Cardiac muscle cell (in vitro differentiated cells and primary cell): ENCODE results near the gene RNU2-63P. TPM values are rescaled to one million over a fixed set of nuclear protein-coding genes. Genes with fewer than 3 reads are reported as not detected.
"Not testable (repeated sequence)": the region's sequence is repeated elsewhere in the genome, so short reads cannot be mapped to it uniquely, and the experiment has no call there.

Source experiments
- DNase-seq, 2 donors: peaks; one replicate each; pipeline versions ENCODE4 v3.0.0 to v3.0.0-alpha.2; 2010 to 2017; ENCODE audit warnings: low read depth in 1 of 2, low spot score in 1 of 2
- H3K27ac ChIP-seq: fragments of 200-600 bp; sonication (generic); 2 replicates; pipeline ENCODE4 v1.5.1; 2016
- H3K27me3 ChIP-seq: fragments of 200-600 bp; sonication (generic); 2 replicates; pipeline ENCODE4 v1.6.0; 2016; ENCODE audit warnings: control low read depth
- H3K36me3 ChIP-seq: fragments of 200-600 bp; sonication (generic); 2 replicates; pipeline ENCODE4 v1.5.1; 2016; ENCODE audit warnings: control low read depth
- H3K4me1 ChIP-seq: fragments of 200-600 bp; sonication (generic); 2 replicates; pipeline ENCODE4 v1.8.1; 2017; ENCODE audit warnings: low read depth, mild to moderate bottlenecking, mixed run types
- H3K4me3 ChIP-seq: fragments of 200-600 bp; sonication (generic); 2 replicates; pipeline ENCODE4 v1.5.1; 2016; ENCODE audit warnings: mild to moderate bottlenecking
- H3K9me3 ChIP-seq: fragments of 200-600 bp; sonication (generic); 2 replicates; pipeline ENCODE4 v1.5.1; 2017; ENCODE audit warnings: low read depth, mild to moderate bottlenecking, control low read depth
- polyA plus RNA-seq: library from polyadenylated mRNA; unstranded; fragments of >200 nt; fragmentation: Nextera tagmentation; extraction: Ambion mirVana; gene quantifications from 2 replicates; pipeline ENCODE4 v1.2.1, GENCODE V29; 2016
- total RNA-seq: library from RNA; depleted of rRNA; stranded (reverse); fragments of >200 nt; gene quantifications from 2 replicates; pipeline ENCODE4 v1.2.3, GENCODE V29; 2016

RNU2-63P gene
- total and polyA plus RNA-seq, 2 experiments from 2014 or later, result not detected

DNA sequence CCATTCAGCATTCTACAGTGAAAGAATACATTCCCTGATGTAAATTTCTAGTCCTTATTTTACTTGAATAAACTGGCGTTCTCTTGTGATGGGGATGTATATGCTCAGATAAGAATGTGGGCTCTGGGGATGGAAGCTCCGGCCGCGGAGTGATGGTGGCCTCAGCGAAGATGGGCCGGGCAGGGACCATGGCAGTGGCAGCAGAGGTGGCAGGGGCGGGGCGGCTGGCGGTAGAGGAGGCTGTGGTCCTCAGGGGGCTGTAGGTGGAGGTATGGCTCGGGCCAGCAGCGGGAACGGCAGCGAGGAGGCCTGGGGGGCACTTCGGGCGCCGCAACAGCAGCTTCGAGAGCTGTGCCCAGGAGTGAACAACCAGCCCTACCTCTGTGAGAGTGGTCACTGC is 44.0 kb downstream of the RNU2-63P start:
- not testable (repeated sequence) for H3K36me3 ChIP-seq, DNase-seq, H3K4me3 ChIP-seq, H3K4me1 ChIP-seq, H3K9me3 ChIP-seq, H3K27me3 ChIP-seq, H3K27ac ChIP-seq

Other genes starting within 250 kb of the RNU2-63P start
- gene RGPD2, start 190.8 kb downstream of the RNU2-63P start, total RNA-seq, result 13.2 and 26.7 TPM in 2 replicates
- 17.6 and 19.3 TPM in 2 replicates for gene RGPD2, start 190.8 kb downstream of the RNU2-63P start, polyA plus RNA-seq
- gene KRCC1, start 39.2 kb upstream of the RNU2-63P start, total RNA-seq, result 26.6 and 26.7 TPM in 2 replicates
- 26.5 and 29.5 TPM in 2 replicates for gene KRCC1, start 39.2 kb upstream of the RNU2-63P start, polyA plus RNA-seq
- 289 and 375 TPM in 2 replicates for gene SMYD1, start 51.3 kb upstream of the RNU2-63P start, total RNA-seq
- 211 and 303 TPM in 2 replicates for gene SMYD1, start 51.3 kb upstream of the RNU2-63P start, polyA plus RNA-seq
- not detected in 2 replicates for gene FABP1, start 111.5 kb upstream of the RNU2-63P start, total RNA-seq
- gene FABP1, start 111.5 kb upstream of the RNU2-63P start, polyA plus RNA-seq, result 0.24 and 0.45 TPM in 2 replicates
- 9.8 and 10.7 TPM in 2 replicates for gene THNSL2, start 153.8 kb upstream of the RNU2-63P start, total RNA-seq
- gene THNSL2, start 153.8 kb upstream of the RNU2-63P start, polyA plus RNA-seq, result 12.1 and 15.8 TPM in 2 replicates